IMR-90 (cell line): Measurements from ENCODE around the gene SCYGR4. TPM values are rescaled to one million over a fixed set of nuclear protein-coding genes. Genes with fewer than 3 reads are reported as not detected.

Source experiments
- ATAC-seq: fragments of 200-7000 bp; cut with Tn5 transposase; 2 replicates; pipeline ENCODE4 v1.9.1; 2020; ENCODE audit warnings: low read depth, mild to moderate bottlenecking, moderate library complexity
- BruUV-seq: library from RNA; stranded (reverse); fragments of 400-500 nt; replicated peaks from 2 replicates; lab custom pipeline; 2021; lab: Mats Ljungman, UMichigan
- CTCF ChIA-PET: fragments of 300-600 bp; formaldehyde crosslinking; extraction: SDS; loops from one replicate; lab custom pipeline; 2021; ENCODE audit warnings: antibody characterized with exemption; lab: Yijun Ruan, JAX
- POLR2A ChIA-PET: fragments of 300-600 bp; sonication (Branson Sonifier 250); formaldehyde crosslinking; loops from one replicate; lab custom pipeline; 2022; ENCODE audit warnings: antibody characterized with exemption; ENCODE audit not compliant: unreplicated experiment; lab: Charles Lee
- DNase-seq: peaks from one replicate; pipeline ENCODE4 v3.0.0; 2013
- H2AFZ ChIP-seq: replicated peaks from 2 replicates; pipeline ENCODE3; 2013; ENCODE audit warnings: low read length, mild to moderate bottlenecking; ENCODE audit not compliant: poor library complexity
- H2AK5ac ChIP-seq: 2 replicates; pipeline ENCODE4 v1.6.1; 2013; ENCODE audit warnings: low read depth, low read length, inconsistent platforms
- H2AK9ac ChIP-seq: replicated peaks from 2 replicates; pipeline ENCODE3; 2013; ENCODE audit warnings: mild to moderate bottlenecking, low read depth, low read length, moderate library complexity; ENCODE audit not compliant: poor library complexity
- H2BK120ac ChIP-seq: 2 replicates; pipeline ENCODE4 v1.6.1; 2013; ENCODE audit warnings: low read depth, low read length, inconsistent platforms
- H2BK15ac ChIP-seq: 3 replicates; pipeline ENCODE4 v1.6.1; 2013; ENCODE audit warnings: low read depth, low read length, inconsistent platforms
- H2BK20ac ChIP-seq: 2 replicates; pipeline ENCODE4 v1.6.1; 2013; ENCODE audit warnings: low read depth, mild to moderate bottlenecking, inconsistent platforms, low read length, moderate library complexity
- H2BK5ac ChIP-seq: 2 replicates; pipeline ENCODE4 v1.6.1; 2013; ENCODE audit warnings: mild to moderate bottlenecking, low read depth, low read length, inconsistent platforms; ENCODE audit not compliant: poor library complexity, severe bottlenecking
- H3K14ac ChIP-seq: replicated peaks from 2 replicates; pipeline ENCODE4 v1.6.1; 2013; ENCODE audit warnings: low read depth, low read length, inconsistent platforms
- H3K18ac ChIP-seq: 2 replicates; pipeline ENCODE4 v1.6.1; 2013; ENCODE audit warnings: low read depth, low read length, control low read depth
- H3K23ac ChIP-seq: 2 replicates; pipeline ENCODE4 v1.6.1; 2013; ENCODE audit warnings: low read depth, low read length, inconsistent platforms
- H3K27ac ChIP-seq: 2 replicates; pipeline ENCODE4 v1.5.1; 2013; ENCODE audit warnings: mild to moderate bottlenecking, control low read depth, low read length; ENCODE audit not compliant: insufficient read depth
- H3K27me3 ChIP-seq: 2 replicates; pipeline ENCODE4 v1.6.1; 2013; ENCODE audit warnings: low read length; ENCODE audit not compliant: control insufficient read depth, insufficient read depth
- H3K36me3 ChIP-seq: 2 replicates; pipeline ENCODE4 v1.6.1; 2013; ENCODE audit warnings: low read length, mixed read lengths; ENCODE audit not compliant: control insufficient read depth, insufficient read depth
- H3K4ac ChIP-seq: 2 replicates; pipeline ENCODE4 v1.6.1; 2013; ENCODE audit warnings: low read depth, low read length, inconsistent platforms
- H3K4me1 ChIP-seq: 2 replicates; pipeline ENCODE4 v1.6.1; 2013; ENCODE audit warnings: low read length, mixed read lengths; ENCODE audit not compliant: control insufficient read depth, insufficient read depth
- H3K4me2 ChIP-seq: 2 replicates; pipeline ENCODE4 v1.6.1; 2013; ENCODE audit warnings: low read depth, mild to moderate bottlenecking, control low read depth, low read length, moderate library complexity
- H3K4me3 ChIP-seq: 2 replicates; pipeline ENCODE4 v1.5.1; 2013; ENCODE audit warnings: low read depth, mild to moderate bottlenecking, control low read depth, low read length, moderate library complexity; ENCODE audit not compliant: insufficient read depth
- H3K56ac ChIP-seq: 2 replicates; pipeline ENCODE4 v1.6.1; 2013; ENCODE audit warnings: low read length, inconsistent platforms; ENCODE audit not compliant: insufficient read depth; ENCODE audit errors: extremely low read depth
- H3K79me1 ChIP-seq, 2 experiments: 2 replicates each; pipeline ENCODE4 v1.6.1; 2013; ENCODE audit warnings: low read length in 2 of 2, inconsistent platforms in 1 of 2, low read depth in 1 of 2
- H3K9ac ChIP-seq: 2 replicates; pipeline ENCODE4 v1.6.1; 2013; ENCODE audit warnings: low read depth, low read length, control low read depth
- H3K9me1 ChIP-seq: 2 replicates; pipeline ENCODE4 v1.6.1; 2013; ENCODE audit warnings: low read length, inconsistent platforms; ENCODE audit not compliant: insufficient read depth
- H3K9me3 ChIP-seq: 2 replicates; pipeline ENCODE4 v1.6.1; 2013; ENCODE audit warnings: low read length; ENCODE audit not compliant: control insufficient read depth, insufficient read depth
- H4K20me1 ChIP-seq: 2 replicates; pipeline ENCODE4 v1.6.1; 2013; ENCODE audit warnings: low read length, inconsistent platforms; ENCODE audit not compliant: insufficient read depth
- H4K5ac ChIP-seq: 2 replicates; pipeline ENCODE4 v1.6.1; 2013; ENCODE audit warnings: mild to moderate bottlenecking, low read depth, low read length, control low read depth
- H4K8ac ChIP-seq, 2 experiments: 2 replicates each; pipeline ENCODE4 v1.6.1; 2013; ENCODE audit warnings: low read depth in 2 of 2, low read length in 2 of 2, control low read depth in 1 of 2, inconsistent platforms in 1 of 2
- H4K91ac ChIP-seq: 2 replicates; pipeline ENCODE4 v1.6.1; 2013; ENCODE audit warnings: low read depth, low read length, inconsistent platforms; ENCODE audit not compliant: insufficient read depth
- CHD1 ChIP-seq: IDR thresholded peaks from 2 replicates; pipeline ENCODE4 v1.6.1; 2012; ENCODE audit warnings: low read depth, low read length, improper control_type of control experiment
- FOS ChIP-seq: fragments of 150-350 bp; IDR thresholded peaks from 2 replicates; pipeline ENCODE4 v1.6.1; 2016; ENCODE audit warnings: low read depth, low read length
- MAZ ChIP-seq: IDR thresholded peaks from 2 replicates; pipeline ENCODE4 v1.6.1; 2012; ENCODE audit warnings: low read depth, mild to moderate bottlenecking, low read length, improper control_type of control experiment, moderate library complexity, borderline replicate concordance
- MXI1 ChIP-seq: IDR thresholded peaks from 2 replicates; pipeline ENCODE4 v1.6.1; 2012; ENCODE audit warnings: low read depth, mild to moderate bottlenecking, low read length, moderate library complexity, borderline replicate concordance
- POLR2A ChIP-seq: IDR thresholded peaks from 2 replicates; pipeline ENCODE4 v1.6.1; 2012; ENCODE audit warnings: mild to moderate bottlenecking, low read depth, low read length
- RAD21 ChIP-seq: IDR thresholded peaks from 2 replicates; pipeline ENCODE4 v1.6.1; 2012; ENCODE audit warnings: low read length, improper control_type of control experiment
- RCOR1 ChIP-seq: IDR thresholded peaks from 2 replicates; pipeline ENCODE4 v1.6.1; 2012; ENCODE audit warnings: mild to moderate bottlenecking, low read length, improper control_type of control experiment; ENCODE audit not compliant: insufficient replicate concordance
- RFX5 ChIP-seq: IDR thresholded peaks from 2 replicates; pipeline ENCODE4 v1.8.0; 2012; ENCODE audit warnings: low read depth, mild to moderate bottlenecking, low read length, moderate library complexity
- SMC3 ChIP-seq: fragments of 150-350 bp; IDR thresholded peaks from 2 replicates; pipeline ENCODE4 v1.6.1; 2016; ENCODE audit warnings: low read depth, mild to moderate bottlenecking, antibody characterized with exemption, low read length, moderate library complexity
- WGBS, 2 experiments: methylation state at CpG; one replicate each; pipeline versions ENCODE4 v1.1.5 to v1.1.7; 2013; ENCODE audit warnings: missing lambda C conversion rate in 2 of 2; ENCODE audit not compliant: insufficient read length in 1 of 2; ENCODE audit errors: extremely low coverage in 2 of 2; 5-methylcytosine and 5-hydroxymethylcytosine counted together
- dilution Hi-C: fragments of 300-500 bp; cut with HindIII; formaldehyde crosslinking; loops from one replicate; pipeline ENCODE4 v1.14.3; 2018; ENCODE audit warnings: low sequenced_read_pairs; ENCODE audit not compliant: unreplicated experiment
- in situ Hi-C: fragments of 300-500 bp; cut with MboI; formaldehyde crosslinking; loops from 3 replicates; pipeline ENCODE4 v1.14.3; 2019; ENCODE audit warnings: low sequenced_read_pairs, inconsistent platforms, mixed read lengths
- intact Hi-C: fragments of 100-400 bp; cut with micrococcal nuclease; formaldehyde crosslinking; loops from 2 replicates; pipeline ENCODE4 v1.10.0; 2022
- polyA plus RNA-seq, 3 experiments: library from polyadenylated mRNA; depleted of rRNA; stranded (reverse); fragments of >200 nt; gene quantifications; 2 replicates each; pipeline ENCODE4 v1.2.3, GENCODE V29; 2012; ENCODE audit warnings: low replicate concordance in 1 of 3
- total RNA-seq: library from RNA; depleted of rRNA; stranded (reverse); fragments of >200 nt; gene quantifications from 2 replicates; pipeline ENCODE4 v1.2.3, GENCODE V29; 2012
- TF ChIP-seq, protein P1 (sequence below): conservative IDR thresholded peaks from 2 replicates; pipeline ENCODE4 v1.5.1; 2012; ENCODE audit warnings: mild to moderate bottlenecking, low read depth, low read length, improper control_type of control experiment
- TF ChIP-seq, protein P2 (sequence below): fragments of 150-350 bp; IDR thresholded peaks from 2 replicates; pipeline ENCODE4 v1.6.1; 2016; ENCODE audit warnings: low read depth, mild to moderate bottlenecking, low read length, moderate library complexity, borderline replicate concordance

Gene SCYGR4
- total and polyA plus RNA-seq, 2 of the 4 experiments (the other 2 are of a cell fraction), result not detected

DNA sequence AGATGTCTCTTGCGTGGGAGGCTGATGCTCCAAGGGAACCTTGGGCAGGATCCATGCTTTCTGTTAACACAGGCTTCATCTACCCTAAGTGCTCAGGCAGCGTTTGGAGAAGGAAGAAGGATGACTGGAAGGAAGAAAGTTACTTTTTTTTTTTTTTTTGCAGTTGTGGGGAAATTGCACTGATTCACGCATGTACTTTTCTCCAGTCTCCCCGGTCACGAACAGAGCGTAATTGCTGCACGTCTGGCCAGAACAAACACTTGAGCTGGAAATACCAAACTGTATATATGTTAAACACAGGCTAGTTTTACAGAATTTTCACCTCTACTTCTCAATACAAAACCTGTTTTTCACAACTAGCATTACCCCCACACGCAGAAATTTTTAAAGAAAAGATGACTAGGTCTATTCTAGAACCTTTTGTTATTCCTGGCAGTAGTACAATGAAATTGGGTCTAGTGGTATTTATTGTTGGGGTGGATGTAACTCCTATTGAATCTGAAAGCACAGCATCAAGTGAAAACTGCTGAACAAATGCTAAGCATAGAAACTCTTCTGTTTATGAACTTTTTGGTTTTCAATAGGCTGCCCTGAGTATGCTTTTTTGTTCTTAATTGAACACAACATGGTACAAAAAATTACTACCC lies 40.0 kb downstream of the SCYGR4 start:
- Histone ChIP-seq H2BK20ac (no peak overlapping the region), H2AFZ (no peak overlapping the region), H3K27me3 (no peaks in the 10 kb centered on the region), H3K4me1 (no peaks in the 10 kb centered on the region), H3K23ac (no peak overlapping the region), H3K9ac (no peak overlapping the region), H3K4me2 (no peak overlapping the region), H3K9me1 (no peaks in the 10 kb centered on the region), H3K79me1 (no peaks in the 10 kb centered on the region), H2AK5ac (no peak overlapping the region; the same call in 1 of the 2 replicates), H3K4ac (no peak overlapping the region), H3K36me3 (no peaks in the 10 kb centered on the region), H4K5ac (no peak overlapping the region), H3K56ac (no peak overlapping the region), H3K4me3 (no peak overlapping the region), H3K18ac (no peak overlapping the region), H2BK15ac (no peak overlapping the region), H2BK120ac (no peak overlapping the region), H4K91ac (no peak overlapping the region), H3K27ac (no peak overlapping the region), H4K20me1 (no peaks in the 10 kb centered on the region), H3K9me3 (no peaks in the 10 kb centered on the region), H2BK5ac (no peak overlapping the region), H3K14ac (no peak overlapping the region), H2AK9ac (no peak overlapping the region), H4K8ac (no peak overlapping the region)
- ATAC-seq, result no peak
- intact Hi-C loops (loop anchor here (5.0 kb wide), 1 partner anchor 205 kb away; no protein-coding TSS in a partner anchor), in situ Hi-C loops (no loop called here), dilution Hi-C loops (no loop called here)
- POLR2A ChIA-PET, result no interaction called here
- TF ChIP-seq POLR2A (no peak), RFX5 (no peak), MXI1 (no peak), FOS (no peak), SMC3 (no peak), RCOR1 (no peak), RAD21 (no peak), MAZ (no peak), CHD1 (no peak)
- TF ChIP-seq, protein P1, sequence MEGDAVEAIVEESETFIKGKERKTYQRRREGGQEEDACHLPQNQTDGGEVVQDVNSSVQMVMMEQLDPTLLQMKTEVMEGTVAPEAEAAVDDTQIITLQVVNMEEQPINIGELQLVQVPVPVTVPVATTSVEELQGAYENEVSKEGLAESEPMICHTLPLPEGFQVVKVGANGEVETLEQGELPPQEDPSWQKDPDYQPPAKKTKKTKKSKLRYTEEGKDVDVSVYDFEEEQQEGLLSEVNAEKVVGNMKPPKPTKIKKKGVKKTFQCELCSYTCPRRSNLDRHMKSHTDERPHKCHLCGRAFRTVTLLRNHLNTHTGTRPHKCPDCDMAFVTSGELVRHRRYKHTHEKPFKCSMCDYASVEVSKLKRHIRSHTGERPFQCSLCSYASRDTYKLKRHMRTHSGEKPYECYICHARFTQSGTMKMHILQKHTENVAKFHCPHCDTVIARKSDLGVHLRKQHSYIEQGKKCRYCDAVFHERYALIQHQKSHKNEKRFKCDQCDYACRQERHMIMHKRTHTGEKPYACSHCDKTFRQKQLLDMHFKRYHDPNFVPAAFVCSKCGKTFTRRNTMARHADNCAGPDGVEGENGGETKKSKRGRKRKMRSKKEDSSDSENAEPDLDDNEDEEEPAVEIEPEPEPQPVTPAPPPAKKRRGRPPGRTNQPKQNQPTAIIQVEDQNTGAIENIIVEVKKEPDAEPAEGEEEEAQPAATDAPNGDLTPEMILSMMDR, result no peak
- TF ChIP-seq, protein P2, sequence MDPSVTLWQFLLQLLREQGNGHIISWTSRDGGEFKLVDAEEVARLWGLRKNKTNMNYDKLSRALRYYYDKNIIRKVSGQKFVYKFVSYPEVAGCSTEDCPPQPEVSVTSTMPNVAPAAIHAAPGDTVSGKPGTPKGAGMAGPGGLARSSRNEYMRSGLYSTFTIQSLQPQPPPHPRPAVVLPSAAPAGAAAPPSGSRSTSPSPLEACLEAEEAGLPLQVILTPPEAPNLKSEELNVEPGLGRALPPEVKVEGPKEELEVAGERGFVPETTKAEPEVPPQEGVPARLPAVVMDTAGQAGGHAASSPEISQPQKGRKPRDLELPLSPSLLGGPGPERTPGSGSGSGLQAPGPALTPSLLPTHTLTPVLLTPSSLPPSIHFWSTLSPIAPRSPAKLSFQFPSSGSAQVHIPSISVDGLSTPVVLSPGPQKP, result no peak
- no TSS peak for BruUV-seq
- peak; percentile 19 for DNase-seq
- CTCF ChIA-PET, result interaction anchor here (0.7 to 1.3 kb wide), 8 partner anchors 13 to 233 kb away, joined by 3 to 18 read pairs (median 4); no protein-coding TSS in a partner anchor
- no CpG with 5 or more reads among the region's 8 CpGs for WGBS, 2 experiments
